RWPE2 (cell line): Measurements from ENCODE around the gene SPRR5.

Source experiments
- ATAC-seq: fragments of 200-7000 bp; cut with Tn5 transposase; 3 replicates; pipeline ENCODE4 v1.9.1; 2021; ENCODE audit warnings: low read depth
- DNase-seq: peaks from one replicate; pipeline ENCODE4 v3.0.0-alpha.2; 2020; ENCODE audit warnings: low spot score
- H3K27ac ChIP-seq: fragments of 450-650 bp; 2 replicates; pipeline ENCODE4 v1.5.1; 2017; ENCODE audit warnings: mild to moderate bottlenecking; ENCODE audit not compliant: poor library complexity, severe bottlenecking
- H3K27me3 ChIP-seq: fragments of 250-450 bp; sonication (Bioruptor Pico); 2 replicates; pipeline ENCODE4 v1.5.1; 2021; ENCODE audit warnings: mild to moderate bottlenecking, moderate library complexity; ENCODE audit not compliant: insufficient read depth, poor library complexity, severe bottlenecking
- H3K36me3 ChIP-seq: fragments of 250-450 bp; sonication (Bioruptor Pico); 2 replicates; pipeline ENCODE4 v1.5.1; 2020; ENCODE audit warnings: low read depth, mild to moderate bottlenecking, moderate library complexity
- H3K4me1 ChIP-seq: fragments of 250-450 bp; sonication (Bioruptor Pico); 2 replicates; pipeline ENCODE4 v1.5.1; 2021; ENCODE audit warnings: mild to moderate bottlenecking, moderate library complexity; ENCODE audit not compliant: insufficient read depth, poor library complexity, severe bottlenecking
- H3K4me3 ChIP-seq: fragments of 250-450 bp; sonication (Bioruptor Pico); 2 replicates; pipeline ENCODE4 v1.5.1; 2021; ENCODE audit warnings: mild to moderate bottlenecking, moderate library complexity; ENCODE audit not compliant: severe bottlenecking
- H3K9me3 ChIP-seq: fragments of 250-450 bp; sonication (Bioruptor Pico); 2 replicates; pipeline ENCODE4 v1.5.1; 2021; ENCODE audit warnings: mild to moderate bottlenecking, moderate library complexity; ENCODE audit not compliant: severe bottlenecking
- TF ChIP-seq, protein P1 (sequence below): fragments of 450-650 bp; IDR thresholded peaks from one replicate; pipeline ENCODE4 v1.5.1; 2017; ENCODE audit warnings: mild to moderate bottlenecking, moderate library complexity; ENCODE audit not compliant: poor library complexity, severe bottlenecking

SPRR5 gene, protein sequence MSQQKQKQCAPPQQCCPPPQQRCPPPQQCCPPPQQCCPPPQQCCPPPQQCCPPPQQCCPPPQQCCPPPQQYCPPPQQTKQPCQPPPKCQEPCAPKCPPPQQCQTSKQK

DNA sequence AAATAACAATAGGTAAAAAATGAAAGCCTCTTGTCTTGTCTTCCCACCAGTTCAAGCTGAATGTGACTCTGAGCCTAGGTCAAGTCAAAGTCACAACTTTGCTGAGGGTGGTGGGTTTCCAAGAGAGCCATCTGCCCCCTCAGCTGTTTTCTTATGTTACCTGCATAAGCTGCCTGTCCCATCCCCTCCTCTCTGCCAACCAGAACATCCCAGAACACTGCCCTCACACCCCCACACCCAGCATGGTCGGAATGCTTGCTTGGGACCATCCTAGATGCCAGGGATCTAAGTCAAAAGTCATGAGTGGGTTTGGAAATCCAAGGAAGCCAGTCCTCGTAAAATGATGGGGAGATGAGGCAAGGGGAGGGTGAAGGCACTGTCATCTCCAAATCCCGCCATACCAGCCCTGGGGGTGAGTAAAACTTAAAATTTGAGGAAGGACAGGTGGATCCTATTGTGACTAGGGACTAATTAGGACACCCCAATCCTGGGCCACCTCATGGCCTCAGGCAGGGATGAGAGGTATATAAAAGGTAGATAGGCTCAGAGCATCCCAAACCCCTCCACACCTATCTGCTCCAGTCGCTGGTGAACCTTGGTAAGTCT, at the start of gene SPRR5:
SPRR5 (plus strand) TSS at position 556 of the 606 bp plus-strand sequence. CDS start 1,349 bp downstream, outside the sequence.
- Histone ChIP-seq H3K9me3 (no peaks in the 10 kb centered on the region), H3K27me3 (no peaks in the 10 kb centered on the region), H3K4me1 (no peaks in the 10 kb centered on the region)

DNA sequence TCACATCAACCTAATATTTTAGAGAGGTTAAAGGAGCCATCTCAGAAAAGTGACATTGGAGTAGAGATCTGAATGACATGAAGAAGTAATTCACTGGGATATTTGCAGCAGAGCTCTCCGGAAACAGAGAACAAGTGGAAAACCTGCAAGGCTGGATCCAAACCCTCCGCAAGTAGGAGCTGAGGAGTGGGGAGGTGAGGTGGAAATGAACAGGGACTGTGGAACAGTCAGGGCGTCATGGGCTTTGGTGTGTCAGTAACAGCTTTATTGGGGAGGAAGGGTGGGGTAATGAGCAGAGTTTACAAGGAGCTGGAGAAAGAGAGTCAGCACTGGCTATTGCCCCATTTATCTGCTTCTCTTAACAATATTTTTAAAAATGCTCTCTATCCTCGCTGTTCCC, 48.0 kb upstream of the SPRR5 start:
- TF ChIP-seq, protein P1, sequence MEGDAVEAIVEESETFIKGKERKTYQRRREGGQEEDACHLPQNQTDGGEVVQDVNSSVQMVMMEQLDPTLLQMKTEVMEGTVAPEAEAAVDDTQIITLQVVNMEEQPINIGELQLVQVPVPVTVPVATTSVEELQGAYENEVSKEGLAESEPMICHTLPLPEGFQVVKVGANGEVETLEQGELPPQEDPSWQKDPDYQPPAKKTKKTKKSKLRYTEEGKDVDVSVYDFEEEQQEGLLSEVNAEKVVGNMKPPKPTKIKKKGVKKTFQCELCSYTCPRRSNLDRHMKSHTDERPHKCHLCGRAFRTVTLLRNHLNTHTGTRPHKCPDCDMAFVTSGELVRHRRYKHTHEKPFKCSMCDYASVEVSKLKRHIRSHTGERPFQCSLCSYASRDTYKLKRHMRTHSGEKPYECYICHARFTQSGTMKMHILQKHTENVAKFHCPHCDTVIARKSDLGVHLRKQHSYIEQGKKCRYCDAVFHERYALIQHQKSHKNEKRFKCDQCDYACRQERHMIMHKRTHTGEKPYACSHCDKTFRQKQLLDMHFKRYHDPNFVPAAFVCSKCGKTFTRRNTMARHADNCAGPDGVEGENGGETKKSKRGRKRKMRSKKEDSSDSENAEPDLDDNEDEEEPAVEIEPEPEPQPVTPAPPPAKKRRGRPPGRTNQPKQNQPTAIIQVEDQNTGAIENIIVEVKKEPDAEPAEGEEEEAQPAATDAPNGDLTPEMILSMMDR: no peak
- Histone ChIP-seq H3K4me3 (no peak overlapping the region), H3K36me3 (no peaks in the 10 kb centered on the region), H3K27ac (no peak overlapping the region), H3K9me3 (no peaks in the 10 kb centered on the region), H3K27me3 (no peaks in the 10 kb centered on the region), H3K4me1 (no peaks in the 10 kb centered on the region)
- no peak for ATAC-seq
- DNase-seq: no peak

More for the DNA sequence above, at the start of gene SPRR5:
- H3K4me3 ChIP-seq: no peak within 1 kb of the TSS
- TF ChIP-seq, protein P1: no peak
- ATAC-seq (no peak), DNase-seq (no peak)
- no peaks in the 10 kb centered on the region for H3K36me3 ChIP-seq
- no peak within 1 kb of the TSS for H3K27ac ChIP-seq

DNA sequence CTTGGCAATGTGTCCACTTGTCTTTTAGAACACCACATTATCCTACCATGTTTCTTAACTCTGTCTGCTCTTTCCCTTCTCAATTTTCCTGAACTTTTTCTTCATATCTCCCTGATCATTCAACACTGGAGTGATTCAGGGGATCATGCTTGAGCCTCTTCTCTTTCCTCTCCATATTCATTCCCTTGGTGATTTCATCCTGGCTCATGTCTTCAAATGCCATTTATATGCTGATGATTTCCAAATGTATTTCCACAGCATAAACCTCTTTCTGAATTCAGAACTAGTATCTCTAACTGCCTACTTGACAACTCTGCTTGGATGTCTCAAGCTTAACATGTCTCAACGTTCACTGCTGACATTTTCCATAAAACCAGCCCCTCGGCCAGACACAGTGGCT, 47.1 kb upstream of the SPRR5 start:
- Histone ChIP-seq H3K27ac (no peak overlapping the region), H3K36me3 (no peaks in the 10 kb centered on the region), H3K9me3 (no peaks in the 10 kb centered on the region), H3K4me1 (peaks cover 2% of the 10 kb centered on the region), H3K27me3 (no peaks in the 10 kb centered on the region), H3K4me3 (no peak overlapping the region)
- TF ChIP-seq, protein P1: no peak
- ATAC-seq (no peak), DNase-seq (no peak)

DNA sequence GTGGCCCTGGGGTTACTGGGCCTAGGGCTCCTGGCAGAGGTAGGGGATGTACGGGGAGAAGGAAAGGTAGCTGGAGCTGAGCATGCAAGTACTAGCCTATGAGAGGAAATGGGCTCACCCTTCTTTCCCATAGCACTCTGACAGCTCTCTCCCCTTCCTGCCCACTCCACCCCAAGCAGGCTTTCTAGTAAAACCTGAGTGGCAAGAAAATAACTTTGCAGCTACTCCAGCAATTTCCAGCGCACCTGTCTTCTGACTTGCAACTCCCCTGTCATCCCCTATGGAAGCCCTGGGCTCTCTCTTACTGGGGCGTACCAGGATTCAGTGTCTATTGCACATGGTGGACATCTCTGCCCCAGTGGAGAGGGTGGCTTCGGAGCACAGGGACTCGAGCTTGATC, 45.4 kb upstream of the SPRR5 start:
- ATAC-seq (no peak), DNase-seq (no peak)
- Histone ChIP-seq H3K4me3 (no peak overlapping the region), H3K9me3 (no peaks in the 10 kb centered on the region), H3K4me1 (peaks cover 18% of the 10 kb centered on the region), H3K27me3 (no peaks in the 10 kb centered on the region), H3K36me3 (no peaks in the 10 kb centered on the region), H3K27ac (no peak overlapping the region)
- TF ChIP-seq, protein P1: no peak

DNA sequence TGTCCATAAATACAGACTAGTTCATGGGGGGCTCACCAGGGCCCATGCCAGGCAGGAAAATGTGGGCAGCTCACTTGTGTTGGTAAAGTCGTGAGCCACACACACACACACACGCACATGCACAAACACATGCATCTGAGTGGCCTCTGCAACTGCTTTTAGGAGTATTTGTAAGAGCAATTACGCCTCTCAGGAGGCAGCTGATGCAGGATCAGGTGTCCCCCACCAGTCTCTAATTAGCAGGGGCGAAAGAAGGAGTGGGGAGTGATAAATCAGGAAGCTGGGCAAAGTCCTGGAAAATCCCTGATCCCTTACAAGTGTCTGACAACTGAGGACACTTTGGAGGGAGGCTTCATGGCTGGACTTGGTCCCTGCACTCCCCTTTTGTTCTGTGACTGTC, 44.4 kb upstream of the SPRR5 start:
- Histone ChIP-seq H3K27me3 (no peaks in the 10 kb centered on the region), H3K36me3 (no peaks in the 10 kb centered on the region), H3K27ac (no peak overlapping the region), H3K4me3 (no peak overlapping the region), H3K4me1 (peaks cover 28% of the 10 kb centered on the region), H3K9me3 (no peaks in the 10 kb centered on the region)
- TF ChIP-seq, protein P1: no peak
- no peak for DNase-seq
- no peak for ATAC-seq
